M059J (cell line): Measurements from ENCODE around the gene RNF31. TPM values are rescaled to one million over a fixed set of nuclear protein-coding genes. Genes with fewer than 3 reads are reported as not detected.
A peak's percentile ranks its signal among the peaks of the same experiment; 100 is the strongest.
"Not testable (repeated sequence)": the region's sequence is repeated elsewhere in the genome, so short reads cannot be mapped to it uniquely, and the experiment has no call there.

Experiments
- DNase-seq: peaks from one replicate; pipeline ENCODE4 v3.0.0-alpha.2; 2012; ENCODE audit warnings: low read depth
- total RNA-seq: library from RNA; depleted of rRNA; stranded (reverse); fragments of >200 nt; shearing (Covaris generic); gene quantifications from 2 replicates; pipeline ENCODE4 v1.2.3, GENCODE V29; 2014; rRNA removed

RNF31 gene
- total RNA-seq: 64.9 and 68.0 TPM in 2 replicates

- peak; percentile 98 for DNase-seq
These were observed at the start of gene RNF31 for GRCh38 chr14:24146978-24147760. Gene RNF31 (plus strand): TSS chr14:24147498. CDS start chr14:24147699, 201 bp downstream.

GRCh38 chr14:24098229-24098926 is 48.9 kb upstream of the RNF31 start:
- no peak for DNase-seq

- no peak for DNase-seq
These were observed 48.1 kb upstream of the RNF31 start for GRCh38 chr14:24098927-24099813.

GRCh38 chr14:24100197-24100981 is 46.9 kb upstream of the RNF31 start:
- no peak for DNase-seq

GRCh38 chr14:24100982-24101494 is 46.3 kb upstream of the RNF31 start:
- no peak for DNase-seq

GRCh38 chr14:24102357-24103048 is 44.8 kb upstream of the RNF31 start:
- no peak for DNase-seq

- DNase-seq: no peak
These were observed 43.8 kb upstream of the RNF31 start for GRCh38 chr14:24103451-24103850.

- not testable (repeated sequence) for DNase-seq
These were observed 41.6 kb upstream of the RNF31 start for GRCh38 chr14:24105609-24106239.

- DNase-seq: no peak
These were observed 40.5 kb upstream of the RNF31 start for GRCh38 chr14:24106672-24107271.

GRCh38 chr14:24108336-24108874 is 38.9 kb upstream of the RNF31 start:
- no peak for DNase-seq

GRCh38 chr14:24110060-24110459 is 37.2 kb upstream of the RNF31 start:
- peak; percentile 1 for DNase-seq

- DNase-seq: no peak
These were observed 36.8 kb upstream of the RNF31 start for GRCh38 chr14:24110523-24110922.

- no peak for DNase-seq
These were observed 33.9 kb upstream of the RNF31 start for GRCh38 chr14:24113379-24113800.

GRCh38 chr14:24113801-24114531 is 33.3 kb upstream of the RNF31 start:
- DNase-seq: peak; percentile 91

GRCh38 chr14:24114532-24115421 is 32.5 kb upstream of the RNF31 start, which contains the start of the genes DCAF11 and NRL:
Gene DCAF11 (plus strand): TSS chr14:24114777. CDS start chr14:24115595, 818 bp downstream.
Gene NRL (minus strand): TSS chr14:24114949. CDS start chr14:24082848, 32,101 bp downstream.
- peak; percentile 99 for DNase-seq

GRCh38 chr14:24115422-24116127 is 31.7 kb upstream of the RNF31 start:
- no peak for DNase-seq
